HG03469 (cell line): Measurements from ENCODE around the gene STK32A.
"Not testable (repeated sequence)": the region's sequence is repeated elsewhere in the genome, so short reads cannot be mapped to it uniquely, and the experiment has no call there.

Source experiments
- ATAC-seq: cut with Tn5 transposase; IDR thresholded peaks from one replicate; pipeline ENCODE4 v1.9.1; 2021; ENCODE audit warnings: mild to moderate bottlenecking, moderate library complexity, moderate number of reproducible peaks; ENCODE audit not compliant: unreplicated experiment

The STK32A gene

DNA sequence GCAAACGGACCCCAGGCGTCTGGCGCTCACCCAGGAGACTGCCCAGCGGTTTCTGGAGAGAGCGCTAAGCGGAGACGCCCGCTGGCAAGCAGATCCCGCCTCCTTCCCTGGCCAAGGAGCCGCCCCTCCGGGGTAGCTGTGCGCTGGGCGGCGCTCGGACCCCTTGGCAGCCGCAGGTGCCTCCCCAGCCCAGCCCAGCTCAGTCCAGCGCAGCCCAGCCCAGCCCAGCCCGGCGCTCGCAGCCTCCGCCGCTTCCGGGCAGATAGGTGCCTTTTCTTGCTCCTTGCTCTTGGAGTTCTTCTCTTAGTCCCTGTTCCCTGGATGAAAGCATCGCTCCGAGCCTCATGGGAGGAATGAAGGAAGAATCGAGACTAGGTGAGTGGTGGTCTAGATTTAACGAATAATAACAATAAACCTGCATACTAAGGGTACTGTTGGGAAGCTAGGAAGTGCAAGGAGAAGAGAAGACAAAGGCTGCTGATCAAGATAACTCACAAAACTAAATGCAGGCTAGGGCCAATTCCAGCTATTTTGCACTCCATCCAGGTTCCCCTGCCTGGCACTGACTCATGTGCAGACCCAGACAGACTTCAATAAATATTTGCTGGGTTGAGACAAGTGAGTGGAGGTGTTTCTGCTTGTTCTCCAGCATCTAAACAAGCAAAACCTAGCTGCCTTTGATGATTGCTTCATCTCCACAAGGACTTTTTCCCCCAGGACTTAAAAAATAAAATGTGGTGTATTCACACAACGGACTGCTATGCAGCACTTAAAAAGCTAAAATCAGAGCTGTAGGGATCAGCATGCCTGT is at the start of gene STK32A:
Gene STK32A, plus strand, starts transcription at position 202 of the 811 bp plus-strand sequence. CDS start 4,609 bp downstream, outside the sequence.
- no peak for ATAC-seq

GRCh38 chr5:147187099-147187540 is 47.7 kb upstream of the STK32A start:
- ATAC-seq, result no peak

DNA sequence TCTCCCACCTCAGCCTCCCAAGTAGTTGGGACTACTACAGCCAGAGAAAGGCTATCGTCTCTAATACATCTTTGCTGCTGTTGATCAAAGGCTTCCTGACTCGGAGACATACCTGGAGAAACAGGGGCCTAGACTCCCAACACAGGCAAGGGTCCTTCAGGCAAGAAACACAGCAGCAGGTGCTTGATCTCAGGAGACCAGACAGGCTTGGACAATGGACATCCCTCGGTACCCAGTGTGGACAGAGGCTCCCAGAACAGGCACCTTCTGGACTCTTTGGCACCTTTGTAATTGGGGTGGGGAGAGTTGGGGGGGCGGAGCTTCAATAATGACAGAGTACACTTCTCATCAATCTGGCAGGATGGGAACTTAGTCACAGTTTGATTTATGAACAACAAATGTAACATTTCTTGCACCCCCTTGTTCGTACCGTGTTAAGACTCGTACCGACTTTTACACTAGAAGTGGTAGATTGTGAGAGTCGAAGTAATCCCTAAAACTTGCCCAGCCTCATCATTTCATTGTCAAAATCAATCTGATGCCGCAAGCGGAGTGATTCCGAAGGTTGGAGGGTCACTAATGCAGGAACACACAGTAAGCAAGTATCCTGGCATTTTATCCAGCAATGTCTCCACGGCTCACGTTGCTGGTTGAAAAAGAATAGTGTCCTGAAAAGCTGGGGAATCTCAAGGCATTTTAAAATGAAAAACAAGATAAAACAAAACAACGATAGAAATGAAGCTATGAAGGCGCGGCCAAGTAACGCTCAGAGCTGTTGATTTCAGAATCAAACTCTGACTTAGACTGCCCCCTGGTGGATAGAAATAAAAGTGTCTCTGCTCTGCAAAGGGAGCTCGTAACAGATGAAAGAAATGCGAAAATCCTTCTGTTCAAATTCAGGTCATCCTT is 46.4 kb upstream of the STK32A start:
- ATAC-seq, result peak; percentile 80

- ATAC-seq, result no peak
Observed at GRCh38 chr5:147189109-147189424, 45.8 kb upstream of the STK32A start.

GRCh38 chr5:147190331-147190730 is 44.5 kb upstream of the STK32A start:
- ATAC-seq, result no peak

DNA sequence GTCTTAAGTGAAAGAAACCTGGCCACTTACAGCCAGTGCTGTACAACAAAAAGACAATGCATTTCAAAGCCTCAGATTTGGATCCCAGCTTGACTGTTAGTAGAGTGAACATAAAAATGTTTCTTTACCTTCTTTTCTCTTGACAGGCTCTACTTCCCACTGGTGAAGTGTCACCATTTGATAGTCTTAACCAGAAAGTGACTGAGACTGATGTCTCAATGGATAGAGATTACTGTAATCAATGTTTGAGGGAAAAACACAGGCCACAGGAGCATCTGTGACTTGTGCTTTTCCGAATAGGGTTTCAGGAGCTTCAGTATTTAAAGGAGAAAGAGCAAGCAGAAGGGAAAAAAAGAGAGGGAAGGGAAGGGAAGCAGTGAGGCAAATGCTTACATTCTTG is 41.7 kb upstream of the STK32A start:
- ATAC-seq, result no peak

GRCh38 chr5:147200004-147200403 is 34.8 kb upstream of the STK32A start:
- ATAC-seq, result no peak

DNA sequence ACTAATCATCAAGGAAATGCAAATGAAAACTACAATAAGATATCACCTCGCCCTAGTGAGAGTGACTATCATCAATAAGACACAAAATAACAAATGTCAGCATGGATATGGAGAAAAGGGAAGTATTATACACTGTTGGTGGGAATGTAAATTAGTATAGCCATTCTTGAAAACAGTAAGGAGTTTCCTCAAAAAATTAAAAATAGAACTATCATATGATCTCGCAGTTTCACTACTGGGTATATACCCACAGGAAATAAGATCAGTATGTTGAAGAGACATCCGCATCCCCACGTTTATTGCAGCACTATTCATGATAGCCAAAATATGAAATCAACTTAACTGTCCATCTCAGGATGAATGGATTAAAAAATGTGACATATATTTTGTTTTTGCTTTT is 31.6 kb upstream of the STK32A start:
- no peak for ATAC-seq

GRCh38 chr5:147204576-147204975 is 30.2 kb upstream of the STK32A start:
- no peak for ATAC-seq

- no peak for ATAC-seq
Observed at GRCh38 chr5:147208134-147208533, 26.7 kb upstream of the STK32A start.

- no peak for ATAC-seq
Observed at GRCh38 chr5:147216552-147217154, 18.2 kb upstream of the STK32A start.

- ATAC-seq, result no peak
Observed at GRCh38 chr5:147223343-147223742, 11.5 kb upstream of the STK32A start.

GRCh38 chr5:147223948-147224791 is 10.7 kb upstream of the STK32A start:
- peak; percentile 52 for ATAC-seq

DNA sequence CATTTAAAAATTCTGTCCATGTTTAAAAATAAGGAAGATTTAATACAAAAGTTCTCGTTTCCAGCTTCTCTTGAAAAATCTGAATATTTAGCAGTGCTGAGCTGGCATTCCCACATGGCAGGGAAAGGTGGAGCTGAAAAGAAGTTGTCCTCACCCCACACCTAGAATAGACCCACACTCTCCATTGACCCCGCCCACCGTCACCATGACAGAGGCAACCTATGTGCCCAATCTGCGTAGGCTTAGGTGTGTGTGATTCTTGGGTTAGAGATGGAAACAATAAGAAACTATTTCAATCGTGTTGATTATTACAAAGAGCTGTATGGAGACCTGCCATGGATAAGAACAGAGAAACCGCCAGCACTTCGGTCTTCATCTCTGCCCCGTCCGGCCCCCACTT is 8.9 kb upstream of the STK32A start:
- no peak for ATAC-seq

DNA sequence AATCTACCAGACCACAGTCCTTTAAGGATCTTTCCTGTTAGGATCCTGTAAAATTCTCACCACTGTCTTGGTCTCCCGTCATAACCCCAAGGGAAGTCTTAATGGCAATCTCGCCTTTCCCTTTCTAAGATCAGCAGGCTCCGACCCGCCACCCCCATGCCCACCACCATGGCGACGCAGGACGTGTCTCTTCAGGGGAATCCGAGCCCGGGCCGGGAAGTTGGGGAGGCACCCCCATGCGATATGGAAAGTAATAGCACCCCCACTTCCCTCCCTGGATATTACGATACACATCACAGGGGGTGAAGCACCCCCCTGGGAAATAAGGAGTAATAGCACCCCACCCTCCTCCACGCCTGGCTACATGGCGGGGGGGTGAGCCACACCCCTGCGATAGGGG is 8.3 kb upstream of the STK32A start:
- ATAC-seq, result no peak

- no peak for ATAC-seq
Observed at GRCh38 chr5:147234239-147234824, 494 bp upstream of the STK32A start.

GRCh38 chr5:147240266-147240985 is 5.6 kb downstream of the STK32A start:
- ATAC-seq, result no peak

DNA sequence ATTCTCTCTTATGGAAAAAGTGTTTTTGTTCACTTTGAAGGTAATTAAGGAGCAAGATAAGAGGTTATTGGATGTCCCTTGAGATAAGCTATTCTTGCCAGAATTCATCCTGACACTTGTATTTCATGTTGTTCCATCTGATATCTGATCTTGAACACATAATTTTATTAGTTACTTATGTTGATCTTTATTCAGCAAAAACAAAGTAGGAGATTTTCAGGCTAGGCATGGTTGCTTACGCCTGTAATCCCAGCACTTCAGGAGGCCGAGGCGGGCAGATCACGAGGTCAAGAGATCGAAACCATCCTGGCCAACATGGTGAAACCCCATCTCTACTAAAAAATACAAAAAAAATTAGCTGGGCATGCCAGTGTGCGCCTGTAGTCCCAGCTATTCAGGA is 8.4 kb downstream of the STK32A start:
- ATAC-seq, result not testable (repeated sequence)

GRCh38 chr5:147245381-147246165 is 10.7 kb downstream of the STK32A start:
- no peak for ATAC-seq
